AG04449 (cell line): ENCODE measurements around the gene CD2AP.

Experiments used
- CTCF ChIA-PET: fragments of 350-600 bp; formaldehyde crosslinking; extraction: SDS; loops from one replicate; lab custom pipeline; 2021; ENCODE audit warnings: antibody characterized with exemption; lab: Yijun Ruan, JAX
- POLR2A ChIA-PET: fragments of 400-600, 350-600 bp; formaldehyde crosslinking; extraction: SDS; loops from one replicate; lab custom pipeline; 2020; ENCODE audit warnings: antibody characterized with exemption, inconsistent platforms; lab: Yijun Ruan, JAX
- DNase-seq: peaks from one replicate; pipeline ENCODE4 v3.0.0-alpha.2; 2010; ENCODE audit warnings: low read depth, low spot score
- H3K4me3 ChIP-seq: 2 replicates; pipeline ENCODE4 v1.5.1; 2011; ENCODE audit warnings: low read depth, mild to moderate bottlenecking, control low read depth, low read length
- CTCF ChIP-seq: IDR thresholded peaks from one replicate; pipeline ENCODE4 v1.5.1; 2011; ENCODE audit warnings: mild to moderate bottlenecking, moderate library complexity, low read length, control low read depth, inconsistent platforms; ENCODE audit not compliant: insufficient read depth; ENCODE audit errors: missing control alignments

CD2AP gene

GRCh38 chr6:47489995-47490394 is 12.4 kb downstream of the CD2AP start:
- no peak for DNase-seq
- no peak for TF ChIP-seq CTCF
- POLR2A ChIA-PET, result no interaction called here
- CTCF ChIA-PET, result no interaction called here
- no peak overlapping the region for H3K4me3 ChIP-seq

- DNase-seq, result no peak
- CTCF ChIA-PET, result no interaction called here
- POLR2A ChIA-PET, result no interaction called here
- H3K4me3 ChIP-seq, result no peak overlapping the region
- no peak for TF ChIP-seq CTCF
Observed at GRCh38 chr6:47490676-47491075, 13.1 kb downstream of the CD2AP start.

GRCh38 chr6:47492355-47492754 is 14.8 kb downstream of the CD2AP start:
- no peak for TF ChIP-seq CTCF
- no peak for DNase-seq
- ChIA-PET CTCF (no interaction called here), POLR2A (no interaction called here)
- H3K4me3 ChIP-seq, result no peak overlapping the region

- no peak for DNase-seq
- POLR2A ChIA-PET, result no interaction called here
- CTCF ChIA-PET, result no interaction called here
- H3K4me3 ChIP-seq, result no peak overlapping the region
- TF ChIP-seq CTCF, result no peak
Observed at GRCh38 chr6:47495207-47495606, 17.6 kb downstream of the CD2AP start.

GRCh38 chr6:47495954-47496545 is 18.5 kb downstream of the CD2AP start:
- POLR2A ChIA-PET, result no interaction called here
- no peak for DNase-seq
- CTCF ChIA-PET, result no interaction called here
- no peak overlapping the region for H3K4me3 ChIP-seq
- no peak for TF ChIP-seq CTCF

- no peak for TF ChIP-seq CTCF
- no peak overlapping the region for H3K4me3 ChIP-seq
- DNase-seq, result no peak
- ChIA-PET CTCF (no interaction called here), POLR2A (no interaction called here)
Observed at GRCh38 chr6:47496935-47497579, 19.5 kb downstream of the CD2AP start.
